RPMI7951 (cell line): ENCODE data around the gene MATK. TPM values are rescaled to one million over a fixed set of nuclear protein-coding genes. Genes with fewer than 3 reads are reported as not detected.

ENCODE experiments used
- DNase-seq: peaks from one replicate; pipeline ENCODE4 v3.0.0-alpha.2; 2012; ENCODE audit warnings: low read depth
- total RNA-seq: library from RNA; depleted of rRNA; stranded (reverse); fragments of >200 nt; shearing (Covaris generic); gene quantifications from 2 replicates; pipeline ENCODE4 v1.2.3, GENCODE V29; 2014; rRNA removed

Gene MATK, protein sequence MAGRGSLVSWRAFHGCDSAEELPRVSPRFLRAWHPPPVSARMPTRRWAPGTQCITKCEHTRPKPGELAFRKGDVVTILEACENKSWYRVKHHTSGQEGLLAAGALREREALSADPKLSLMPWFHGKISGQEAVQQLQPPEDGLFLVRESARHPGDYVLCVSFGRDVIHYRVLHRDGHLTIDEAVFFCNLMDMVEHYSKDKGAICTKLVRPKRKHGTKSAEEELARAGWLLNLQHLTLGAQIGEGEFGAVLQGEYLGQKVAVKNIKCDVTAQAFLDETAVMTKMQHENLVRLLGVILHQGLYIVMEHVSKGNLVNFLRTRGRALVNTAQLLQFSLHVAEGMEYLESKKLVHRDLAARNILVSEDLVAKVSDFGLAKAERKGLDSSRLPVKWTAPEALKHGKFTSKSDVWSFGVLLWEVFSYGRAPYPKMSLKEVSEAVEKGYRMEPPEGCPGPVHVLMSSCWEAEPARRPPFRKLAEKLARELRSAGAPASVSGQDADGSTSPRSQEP
- not detected in 2 replicates for total RNA-seq

DNA sequence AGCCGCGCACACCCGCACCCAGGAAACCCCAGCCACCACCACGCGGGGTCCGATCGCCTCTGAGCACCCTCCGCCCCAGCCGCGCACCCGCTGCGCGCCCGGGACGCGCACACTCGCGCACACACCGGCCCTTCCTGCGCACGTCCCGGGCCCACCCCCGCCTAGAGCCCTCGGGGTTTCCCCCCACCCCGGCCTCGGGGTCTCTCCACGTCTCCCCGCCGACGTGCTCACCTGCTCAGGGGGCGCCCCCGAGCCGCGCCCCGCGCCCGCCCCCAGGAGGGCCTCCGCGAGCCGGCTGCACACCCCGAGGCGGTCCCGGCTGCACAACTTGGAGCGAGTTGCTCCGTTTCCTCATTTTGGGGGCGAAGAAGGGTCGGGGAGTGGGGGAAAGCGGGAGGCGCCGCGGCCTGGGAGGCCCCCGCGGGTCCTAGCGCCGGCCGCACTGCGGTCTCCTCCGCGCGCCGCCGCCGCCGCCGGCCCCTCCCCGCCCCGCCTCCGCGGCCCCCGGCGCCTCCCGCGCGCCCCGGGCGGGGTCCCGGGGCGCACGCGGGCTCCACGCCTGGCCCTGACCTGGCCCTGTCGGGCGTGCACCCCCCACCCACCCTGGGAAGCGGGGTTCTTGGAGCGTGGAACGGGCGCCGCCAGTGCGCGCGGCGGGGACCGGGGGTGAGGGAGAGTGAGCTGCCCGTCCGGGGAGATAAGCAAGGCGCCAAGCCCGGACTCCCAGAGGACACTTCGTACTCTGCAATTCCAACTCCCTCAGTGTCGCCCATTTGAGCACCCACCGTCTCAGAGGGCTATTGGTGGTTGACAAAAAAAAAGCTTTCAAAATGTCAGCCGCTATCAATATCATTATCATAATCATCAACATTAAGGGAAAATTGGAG lies at the start of gene MATK:
Gene MATK, minus strand, starts transcription at position 444 of the 887 bp plus-strand sequence. CDS start 1,246 bp downstream, outside the sequence.
- DNase-seq: no peak

GRCh38 chr19:3835055-3835435 lies 48.9 kb upstream of the MATK start:
- no peak for DNase-seq

DNA sequence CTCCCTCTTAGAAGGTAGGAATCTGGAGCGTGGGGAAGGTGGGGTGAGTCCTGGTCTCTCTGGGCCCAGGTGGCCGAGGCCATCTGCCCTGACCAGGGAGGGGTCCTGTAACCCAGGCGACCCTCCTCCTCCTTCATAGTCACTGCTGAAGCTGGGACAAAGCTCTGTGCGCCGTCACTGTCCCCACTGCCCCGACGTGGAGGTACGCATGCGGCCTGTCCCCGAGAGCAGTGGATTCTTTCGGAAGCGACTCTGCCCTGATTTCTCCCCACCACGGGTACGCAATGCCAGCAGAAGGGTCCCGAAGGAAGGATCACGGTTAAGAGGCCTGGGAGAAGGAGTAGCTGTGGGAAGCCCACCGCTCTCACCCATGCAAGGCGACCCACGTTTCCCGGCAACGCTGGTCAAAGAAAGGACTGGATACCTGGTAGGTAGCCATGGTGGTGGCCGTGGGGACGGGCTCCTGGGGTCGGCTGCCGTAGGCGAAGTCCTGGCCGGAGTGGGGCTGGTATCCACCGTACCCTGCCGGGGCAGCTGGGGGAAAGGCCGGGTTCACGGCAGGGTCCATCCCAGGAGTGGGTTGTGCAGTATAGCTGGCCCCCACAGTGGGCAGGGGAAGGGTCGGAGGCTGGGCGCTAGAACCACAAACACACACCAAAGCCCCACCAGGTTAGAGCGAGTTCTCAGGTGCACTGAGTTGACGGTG lies 48.3 kb upstream of the MATK start:
- no peak for DNase-seq

- DNase-seq: no peak
These were observed 47.6 kb upstream of the MATK start for GRCh38 chr19:3833578-3834348.

- no peak for DNase-seq
These were observed 45.8 kb upstream of the MATK start for GRCh38 chr19:3832001-3832400.

DNA sequence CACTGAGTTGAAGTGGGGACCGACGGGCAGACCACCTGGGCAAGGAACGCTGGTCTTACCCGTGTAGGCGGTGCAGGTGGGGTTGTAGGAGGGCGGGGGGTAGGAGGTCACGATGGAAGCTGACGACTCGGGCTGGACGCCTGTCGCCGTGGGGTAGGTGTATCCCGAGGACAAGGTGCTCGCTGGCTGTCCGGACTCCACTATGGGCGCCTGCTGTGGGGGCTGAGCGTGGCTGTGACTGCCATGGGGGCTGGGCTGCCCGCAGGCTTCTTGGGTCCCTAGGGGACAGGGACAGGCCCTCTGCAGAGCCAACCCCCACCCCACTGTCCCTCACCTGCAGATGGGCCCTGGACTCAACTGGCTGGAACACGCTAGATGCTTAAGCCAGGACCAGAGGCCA lies 45.4 kb upstream of the MATK start:
- no peak for DNase-seq

GRCh38 chr19:3830621-3831589 lies 44.7 kb upstream of the MATK start:
- DNase-seq: no peak

DNA sequence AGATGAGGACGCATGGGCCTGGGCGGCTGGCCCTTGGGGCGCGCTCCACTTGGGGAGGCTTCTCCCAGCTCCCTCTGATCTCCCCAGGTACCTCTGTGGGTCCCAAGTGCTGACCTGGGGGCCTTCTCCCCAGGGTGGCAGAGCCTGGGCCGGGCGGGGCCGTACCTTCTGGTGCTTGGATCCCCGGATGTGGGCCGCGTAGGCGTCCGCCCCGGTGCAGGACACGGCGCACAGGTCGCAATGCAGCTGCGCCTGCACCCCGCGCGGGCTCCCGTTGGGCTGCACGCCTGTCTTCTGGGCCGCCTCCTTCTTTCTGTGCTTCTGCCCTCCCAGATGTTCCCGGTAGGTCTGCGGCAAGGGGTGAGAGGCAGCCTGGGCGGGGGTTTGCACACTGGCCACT lies 41.1 kb upstream of the MATK start:
- no peak for DNase-seq

- no peak for DNase-seq
These were observed 40.0 kb upstream of the MATK start for GRCh38 chr19:3826163-3826562.

- no peak for DNase-seq
These were observed 39.2 kb upstream of the MATK start for GRCh38 chr19:3825286-3825956.

DNA sequence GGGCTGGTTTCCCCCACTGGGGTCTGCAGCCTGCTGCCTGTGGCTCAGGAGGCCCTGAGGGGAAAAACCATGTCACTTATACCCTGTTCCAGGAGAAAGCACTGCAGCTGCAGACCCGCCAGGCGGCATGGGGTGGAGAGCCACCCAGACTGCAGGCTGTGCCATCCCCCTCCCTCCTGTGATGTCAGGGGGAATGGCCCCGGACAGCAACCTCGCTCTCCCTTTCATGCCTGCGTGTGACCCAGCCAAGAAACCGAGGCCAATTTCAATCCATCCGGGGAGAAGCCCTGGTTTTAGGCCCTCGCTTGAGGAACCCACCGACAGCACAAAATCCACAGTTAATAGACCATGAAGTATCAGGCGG lies 37.2 kb upstream of the MATK start:
- no peak for DNase-seq

DNA sequence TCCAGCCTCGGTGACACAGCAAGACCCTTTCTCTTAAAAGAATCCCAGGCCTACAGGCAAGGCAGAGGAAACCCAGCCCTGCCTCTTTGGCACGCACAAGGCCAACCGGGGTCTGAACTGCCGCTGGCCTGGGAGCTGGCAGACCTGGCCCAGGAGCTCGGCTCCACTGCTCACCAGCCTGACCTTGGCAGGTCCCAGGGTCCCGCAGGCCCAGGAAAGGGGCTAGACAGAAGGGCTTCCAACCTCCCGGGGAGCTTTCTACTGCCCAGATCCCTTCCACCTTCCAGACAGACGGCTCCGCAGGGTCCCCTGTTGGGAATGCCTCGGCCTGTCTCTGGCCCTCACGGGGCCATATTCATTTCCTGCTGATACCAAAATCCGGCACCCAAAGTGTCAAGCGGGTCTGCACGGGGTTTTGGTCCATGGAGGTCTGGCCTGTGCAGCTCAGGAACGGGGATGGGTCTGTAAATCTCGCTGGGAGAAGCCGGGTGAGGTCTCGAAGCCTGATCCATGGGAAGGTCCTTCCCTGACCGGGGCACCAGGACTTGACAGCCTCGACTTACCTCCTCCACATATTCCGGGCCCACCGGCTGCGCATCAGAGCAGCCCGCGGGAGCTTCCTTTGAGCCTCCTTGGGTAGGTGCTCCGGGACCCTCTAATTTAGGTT lies 36.6 kb upstream of the MATK start:
- DNase-seq: no peak

- DNase-seq: no peak
These were observed 35.7 kb upstream of the MATK start for GRCh38 chr19:3821857-3822364.

- DNase-seq: no peak
These were observed 35.0 kb upstream of the MATK start for GRCh38 chr19:3821156-3821555.

GRCh38 chr19:3819989-3820388 lies 33.8 kb upstream of the MATK start:
- no peak for DNase-seq

DNA sequence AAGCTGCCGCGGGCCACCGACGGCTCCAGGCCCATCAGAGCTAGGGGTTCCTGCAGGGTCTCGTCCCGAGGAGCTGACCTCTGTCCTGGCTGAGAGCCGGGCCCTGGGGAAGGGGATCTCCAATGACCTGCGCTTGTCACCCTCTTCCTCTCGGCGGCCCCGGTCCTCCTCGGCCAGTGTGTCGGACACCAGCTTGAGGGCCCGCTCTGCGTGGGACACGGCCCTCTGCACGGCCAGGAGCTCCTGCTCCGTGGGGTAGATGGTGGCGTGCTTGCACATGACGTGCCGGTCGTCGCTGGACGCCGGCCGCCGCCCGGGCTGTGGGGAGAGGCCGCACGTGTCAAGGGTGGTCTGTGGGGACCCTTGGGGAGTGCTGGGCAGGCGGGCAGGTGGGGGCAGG lies 32.7 kb upstream of the MATK start:
- no peak for DNase-seq

GRCh38 chr19:3818466-3818865 lies 32.3 kb upstream of the MATK start:
- DNase-seq: peak; percentile 59

DNA sequence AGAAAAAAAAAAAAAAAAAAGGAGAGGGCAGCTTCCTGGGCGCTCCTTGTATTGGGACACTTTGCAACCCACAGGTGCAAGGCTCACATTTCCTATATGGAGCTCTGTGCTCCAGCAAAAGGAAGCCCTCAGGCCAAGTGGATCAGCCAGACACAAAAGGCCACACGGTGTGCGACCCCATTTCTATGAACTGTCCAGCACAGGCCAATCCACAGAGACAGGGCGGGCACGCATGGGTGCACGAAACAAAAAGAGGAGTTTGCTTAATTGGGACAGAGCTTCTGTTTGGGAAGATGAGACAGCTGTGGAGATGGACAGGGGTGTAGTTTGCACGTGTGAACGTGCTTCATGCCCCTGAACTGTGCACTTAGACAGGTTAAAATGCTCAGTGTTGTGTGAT lies 31.6 kb upstream of the MATK start:
- no peak for DNase-seq
